ENCODE data around the gene TARS2.

The TARS2 gene

DNA sequence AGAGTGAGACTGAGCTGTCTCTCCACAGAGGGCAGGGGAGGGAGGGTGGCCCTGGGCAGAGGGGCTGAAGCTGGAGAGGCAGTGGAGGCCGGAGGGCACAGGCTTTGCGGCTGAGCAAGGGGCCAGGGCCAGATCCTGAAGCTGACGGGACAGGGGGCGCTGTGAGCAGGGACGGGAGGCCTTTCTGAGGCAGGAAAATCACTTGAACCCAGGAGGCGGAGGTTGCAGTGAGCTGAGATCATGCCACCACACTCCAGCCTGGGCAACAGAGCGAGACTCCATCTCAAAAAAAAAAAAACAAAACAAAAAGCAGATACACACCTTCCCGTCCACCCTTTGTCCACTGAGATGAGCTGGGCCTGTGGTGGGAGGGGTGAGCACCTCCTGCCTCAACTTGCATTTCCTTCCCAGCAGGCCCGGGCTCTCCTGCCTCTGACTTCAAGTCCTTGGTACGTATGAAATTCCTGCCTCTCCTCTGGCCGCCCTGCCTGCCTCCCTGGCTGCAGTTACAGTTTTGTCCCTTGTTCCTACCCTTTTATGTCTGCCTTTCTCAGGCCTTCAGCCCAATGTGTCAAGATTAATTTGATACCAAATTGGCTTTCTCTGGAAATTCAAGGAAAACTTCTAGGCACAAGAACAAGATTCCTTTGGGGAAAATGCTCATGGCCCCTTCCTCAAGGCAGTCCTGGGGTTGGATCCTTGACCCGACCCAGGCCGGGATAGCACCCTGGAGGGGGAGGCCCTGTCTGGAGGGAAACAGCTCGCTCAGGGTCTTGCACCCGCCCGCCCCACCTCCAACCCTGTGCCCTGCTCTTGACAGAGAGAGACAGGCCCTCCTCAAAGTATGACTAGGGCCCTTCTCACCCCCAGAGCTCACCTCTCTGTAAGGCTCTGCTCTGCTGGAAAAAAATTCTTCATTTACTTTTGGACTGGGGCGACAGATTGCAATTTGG, 50.8 kb downstream of the TARS2 start:
- DNase-seq (ENCODE audit: low read depth in 2 of 2) = no peak

DNA sequence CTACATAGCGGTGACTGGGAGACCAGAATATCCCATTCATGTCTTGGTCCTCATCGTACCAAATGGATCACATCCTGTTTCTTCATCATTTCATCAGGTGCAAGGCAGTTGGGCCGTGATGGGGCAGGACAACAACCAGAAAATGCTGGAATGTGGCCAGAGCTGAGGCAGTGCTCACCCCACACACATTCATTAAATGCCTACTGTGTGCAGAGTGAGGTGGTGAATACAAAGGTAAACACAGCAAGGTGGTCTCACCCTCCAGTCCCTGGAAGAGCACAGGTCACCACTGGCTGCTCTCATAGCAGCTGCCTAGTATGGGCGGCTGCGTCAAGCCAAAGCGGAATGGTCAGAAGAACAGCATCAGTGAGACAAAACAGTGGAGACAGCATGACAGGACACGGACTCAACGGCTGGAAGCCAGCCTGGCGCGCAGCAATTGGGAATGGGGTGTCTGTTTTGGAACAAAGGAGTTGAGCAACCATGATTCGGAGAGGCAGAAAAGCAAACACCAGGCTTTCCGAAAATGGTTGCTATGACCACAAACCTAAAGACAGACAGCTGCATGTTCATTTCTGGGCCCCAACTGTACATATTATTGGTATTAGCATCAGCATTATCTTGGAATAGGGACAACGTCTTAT, 56.4 kb downstream of the TARS2 start:
- no peak for DNase-seq (ENCODE audit: low read depth in 2 of 2)

DNA sequence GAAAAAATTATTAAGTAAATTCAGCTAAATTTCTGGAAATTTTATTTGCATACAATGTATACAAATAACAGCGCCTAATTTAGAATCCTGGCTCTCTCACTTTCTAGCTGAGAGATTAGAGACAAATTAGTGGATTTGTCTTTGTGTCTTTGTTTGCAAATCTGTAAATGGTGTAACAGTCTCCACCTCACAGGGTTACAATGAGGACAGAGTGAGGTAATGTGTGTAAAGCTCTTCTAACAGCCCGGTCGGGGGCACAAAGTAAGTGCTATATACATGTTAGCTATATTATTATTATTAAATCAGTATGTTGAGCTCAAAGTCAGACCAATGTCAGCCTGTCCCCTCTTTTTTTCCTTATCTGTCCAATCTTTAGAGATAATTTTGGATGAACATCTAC, 57.0 kb downstream of the TARS2 start:
- DNase-seq (ENCODE audit: low read depth in 2 of 2) = no peak

DNA sequence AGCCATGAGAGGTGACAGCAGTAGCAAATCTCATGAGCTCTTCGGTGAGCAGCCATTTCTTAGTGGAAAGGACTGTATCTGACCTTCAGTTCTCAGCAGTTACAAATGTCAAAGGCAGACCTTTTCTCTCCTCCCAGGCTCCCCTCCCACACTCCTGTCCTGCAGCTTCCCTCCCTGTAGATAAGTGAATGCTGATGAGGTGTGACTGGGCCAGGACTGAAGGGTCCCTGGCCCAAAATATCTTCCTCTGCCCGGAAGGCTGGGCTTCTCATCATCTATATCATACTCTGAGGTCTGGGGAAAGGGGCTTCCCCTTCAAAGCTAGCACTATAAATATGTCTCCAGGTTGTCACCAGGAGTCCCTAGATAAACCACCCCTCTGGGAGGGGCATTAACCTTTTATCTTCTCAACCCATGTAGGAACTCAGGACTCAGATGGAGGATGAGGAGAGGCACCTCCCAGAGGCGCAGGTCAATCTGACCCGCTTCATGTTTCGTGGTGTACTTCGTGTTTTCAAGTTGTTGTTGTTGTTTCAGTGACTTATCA, 58.3 kb downstream of the TARS2 start:
- DNase-seq (ENCODE audit: low read depth in 2 of 2) = no peak

DNA sequence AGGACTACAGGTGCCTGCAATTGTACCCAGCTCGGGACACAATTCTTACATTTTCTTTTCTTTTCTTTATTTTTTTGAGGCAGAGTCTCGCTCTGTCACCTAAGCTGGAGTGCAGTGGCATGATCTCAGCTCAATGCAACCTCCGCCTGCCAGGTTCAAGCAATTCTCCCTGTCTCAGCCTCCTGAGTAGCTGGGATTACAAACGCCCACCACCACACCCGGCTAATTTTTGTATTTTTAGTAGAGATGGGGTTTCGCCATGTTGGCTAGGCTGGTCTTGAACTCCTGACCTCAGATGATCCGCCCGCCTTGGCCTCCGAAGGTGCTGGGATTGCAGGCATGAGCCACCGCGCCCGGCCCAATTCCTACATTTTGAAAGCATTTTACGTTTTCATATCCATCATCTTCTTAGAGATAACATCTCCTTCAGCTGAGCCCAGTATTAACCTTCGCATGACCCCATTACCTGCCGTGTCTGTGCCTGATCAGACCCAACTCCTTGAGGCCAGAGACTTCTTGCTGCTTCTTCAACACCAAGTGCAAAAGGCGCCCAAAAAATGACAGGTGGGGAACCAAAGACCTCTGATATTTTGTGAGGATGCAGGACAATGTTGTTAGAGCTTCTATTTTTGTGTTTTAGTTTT, 59.2 kb downstream of the TARS2 start:
- no peak for DNase-seq (ENCODE audit: low read depth in 2 of 2)

DNA sequence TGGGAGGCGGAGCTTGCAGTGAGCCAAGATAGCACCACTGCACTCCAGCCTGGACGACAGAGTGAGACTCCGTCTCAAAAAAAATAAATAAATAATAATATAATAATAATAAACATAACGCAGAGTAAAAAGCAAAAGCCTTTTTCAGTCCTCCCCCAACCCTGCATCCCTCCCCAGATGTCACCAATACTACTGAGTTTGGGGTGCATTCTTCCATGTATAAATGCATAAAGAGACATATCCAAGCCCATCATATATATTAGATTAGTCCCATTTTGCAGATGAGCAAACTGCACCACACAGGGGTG, 61.1 kb downstream of the TARS2 start:
- DNase-seq (ENCODE audit: low read depth in 2 of 2) = no peak

DNA sequence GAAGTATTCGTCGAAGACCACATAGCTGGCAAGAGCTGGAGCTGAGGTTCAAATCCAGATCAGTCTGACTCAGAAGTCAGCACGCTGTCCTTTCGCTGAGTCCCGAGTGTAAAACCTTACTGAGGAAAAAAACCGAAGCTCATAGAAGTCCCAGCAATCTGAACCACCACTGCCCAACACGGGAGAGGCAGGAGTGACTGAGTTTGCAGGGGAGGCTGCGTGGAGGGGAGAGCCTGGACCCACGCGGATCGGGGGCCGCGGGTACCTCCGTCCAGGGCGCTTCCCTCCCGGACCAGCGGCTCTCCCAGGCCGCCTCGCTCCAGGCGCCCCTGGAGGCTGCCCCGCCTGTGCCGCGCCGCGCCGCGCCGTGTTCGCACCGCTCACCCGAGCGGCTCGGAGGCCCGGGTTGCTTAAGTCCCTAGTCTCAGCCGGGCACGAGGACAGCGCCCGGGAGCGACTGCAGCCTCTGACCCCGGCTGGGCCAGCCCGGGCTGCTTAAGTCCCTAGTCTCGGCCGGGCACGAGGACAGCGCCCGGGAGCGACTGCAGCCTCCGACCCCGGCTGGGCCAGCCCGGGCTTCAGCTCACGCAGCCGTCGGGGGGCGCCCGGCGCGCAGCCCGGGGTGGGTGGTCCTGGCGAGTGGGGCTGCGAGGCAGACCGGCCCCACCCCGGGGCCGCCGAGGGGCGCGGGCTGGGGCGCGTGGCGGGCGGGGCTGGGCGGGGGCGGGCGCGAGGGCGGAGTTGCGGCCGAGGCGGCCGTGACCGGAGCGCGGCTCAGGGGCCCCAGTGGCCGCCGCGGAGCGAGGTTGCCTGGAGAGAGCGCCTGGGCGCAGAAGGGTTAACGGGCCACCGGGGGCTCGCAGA, 61.6 kb downstream of the TARS2 start, which contains the start of gene ADAMTSL4:
TSS of gene ADAMTSL4 (plus strand) at position 777 of the 864 bp plus-strand sequence. CDS start 2,881 bp downstream, outside the sequence.
- DNase-seq (ENCODE audit: low read depth in 2 of 2) = no peak

DNA sequence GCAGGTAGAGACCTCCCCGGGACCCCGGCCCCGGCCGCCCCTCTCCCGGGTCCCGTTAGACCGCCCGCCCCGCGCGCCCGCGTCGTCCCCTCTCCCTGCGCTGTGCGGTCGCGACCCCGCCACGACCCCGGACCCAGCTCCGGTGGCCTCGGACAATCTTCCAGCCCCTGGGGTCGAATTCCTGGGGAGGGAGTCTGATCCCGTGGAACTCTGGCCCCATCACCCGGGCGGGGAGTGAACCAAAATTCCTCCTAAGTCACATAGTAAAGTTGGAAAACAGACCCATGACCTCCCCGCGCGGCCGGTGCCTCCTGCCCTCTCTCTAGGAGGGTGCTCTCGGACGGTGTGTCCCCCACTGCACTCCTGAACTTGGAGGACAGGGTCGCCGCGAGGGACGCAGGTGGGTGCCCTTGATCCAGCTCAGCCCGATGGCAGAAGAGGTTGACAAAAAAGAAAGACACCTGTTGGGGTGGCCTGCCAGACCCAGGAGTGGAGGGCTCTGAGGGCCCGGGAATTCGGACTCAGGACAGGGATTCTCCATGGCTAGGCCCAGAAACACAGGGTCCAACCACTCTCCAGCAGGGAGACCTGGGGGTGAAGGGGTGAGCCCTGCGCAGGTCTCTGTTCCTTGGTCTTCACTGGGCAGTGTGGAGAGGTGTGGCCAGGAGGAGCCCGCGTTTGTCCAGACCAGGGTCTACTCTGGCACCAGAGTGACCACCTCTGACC, 62.4 kb downstream of the TARS2 start:
- DNase-seq (ENCODE audit: low read depth in 2 of 2) = no peak

DNA sequence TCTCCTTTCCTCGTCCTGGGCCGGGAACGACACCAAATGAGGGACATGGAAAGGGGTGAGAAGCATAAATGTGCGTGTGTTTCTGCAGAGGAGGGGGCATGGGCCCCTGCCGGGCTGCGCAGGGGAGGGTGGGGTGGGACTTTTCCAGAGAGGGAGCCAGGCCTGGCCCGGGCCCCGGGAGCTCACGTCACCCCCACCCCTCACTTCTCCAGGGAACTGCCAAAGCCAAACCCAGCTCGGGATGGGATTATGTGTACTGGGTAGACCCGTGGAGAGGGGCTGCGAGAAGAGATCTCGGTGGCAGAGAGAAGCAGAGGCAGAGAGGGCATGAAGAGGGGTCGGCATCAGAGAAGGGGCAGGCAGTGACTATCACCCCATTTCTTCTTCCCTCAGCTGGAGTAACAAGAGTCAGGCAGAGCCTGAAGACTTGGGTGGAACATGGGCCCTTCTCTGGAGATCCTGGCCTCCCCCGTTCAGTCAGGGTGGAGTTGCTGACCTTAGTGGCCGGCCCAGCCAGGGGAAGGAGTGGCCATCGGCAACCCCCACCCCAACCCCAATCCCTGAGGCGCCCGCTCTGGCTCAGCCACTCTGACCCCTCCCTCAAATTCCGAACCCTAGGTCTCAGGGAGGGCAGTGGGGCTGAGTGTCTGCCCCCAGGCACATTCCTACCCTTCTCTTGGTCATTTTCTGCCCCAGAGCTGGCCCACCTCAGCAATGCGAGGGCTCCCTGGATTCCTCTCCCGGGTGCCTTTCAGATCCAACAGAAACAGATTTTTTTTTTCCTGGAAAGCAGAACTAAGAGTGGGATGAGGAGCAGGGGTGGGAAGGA, 63.2 kb downstream of the TARS2 start:
- DNase-seq (ENCODE audit: low read depth in 2 of 2) = no peak

DNA sequence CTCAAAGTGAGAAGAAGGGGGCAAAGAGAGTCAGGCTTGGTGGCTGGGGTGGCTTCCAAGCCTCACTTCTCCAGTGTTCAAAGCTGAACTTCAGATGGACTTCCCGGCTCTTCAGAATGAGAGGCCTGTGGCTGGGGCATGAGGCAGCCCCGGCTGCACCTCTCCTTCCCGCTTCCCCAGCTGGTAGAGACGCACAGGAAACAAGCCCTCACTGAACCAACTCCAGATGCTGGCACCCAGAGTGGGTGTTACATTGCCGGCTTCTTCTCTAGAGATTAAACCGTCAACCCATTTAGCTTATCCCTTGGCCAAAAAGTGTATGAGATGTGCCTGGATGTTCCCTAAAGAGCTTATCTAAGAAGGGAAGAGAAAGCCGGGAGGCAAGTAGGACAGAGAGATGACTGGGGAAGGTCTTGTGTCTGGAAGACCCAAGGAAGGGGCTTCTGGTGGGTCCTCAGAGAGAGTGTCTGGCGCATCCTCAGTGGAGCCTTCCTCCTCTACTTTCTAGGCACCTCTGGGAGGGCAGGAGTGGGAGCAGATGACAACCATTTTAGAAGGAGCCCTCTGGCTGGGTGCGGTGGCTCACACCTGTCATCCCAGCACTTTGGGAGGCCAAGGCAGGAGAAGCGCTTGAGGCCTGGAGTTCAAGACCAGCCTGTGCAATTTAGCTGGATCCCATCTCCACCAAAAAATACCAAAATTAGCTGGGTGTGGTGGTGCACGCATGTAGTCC, 64.0 kb downstream of the TARS2 start:
- DNase-seq (ENCODE audit: low read depth in 2 of 2) = no peak

DNA sequence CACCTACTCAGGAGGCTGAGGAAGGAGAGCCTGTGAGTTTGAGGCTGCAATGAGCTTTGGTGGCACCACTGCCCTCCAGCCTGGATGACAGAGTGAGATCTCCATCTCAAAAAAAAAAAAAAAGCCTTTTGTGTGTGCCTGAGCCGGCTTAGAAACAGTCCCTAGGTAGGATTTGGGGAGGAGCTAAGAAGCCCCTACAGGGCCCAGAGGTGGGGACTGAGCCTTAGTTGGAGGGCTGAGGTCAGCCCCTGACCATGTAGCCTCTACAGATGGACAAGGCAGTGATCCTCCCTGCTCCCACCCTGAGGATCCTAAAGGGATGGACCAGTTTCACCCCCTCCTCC, 64.5 kb downstream of the TARS2 start:
- DNase-seq (ENCODE audit: low read depth in 2 of 2) = no peak

DNA sequence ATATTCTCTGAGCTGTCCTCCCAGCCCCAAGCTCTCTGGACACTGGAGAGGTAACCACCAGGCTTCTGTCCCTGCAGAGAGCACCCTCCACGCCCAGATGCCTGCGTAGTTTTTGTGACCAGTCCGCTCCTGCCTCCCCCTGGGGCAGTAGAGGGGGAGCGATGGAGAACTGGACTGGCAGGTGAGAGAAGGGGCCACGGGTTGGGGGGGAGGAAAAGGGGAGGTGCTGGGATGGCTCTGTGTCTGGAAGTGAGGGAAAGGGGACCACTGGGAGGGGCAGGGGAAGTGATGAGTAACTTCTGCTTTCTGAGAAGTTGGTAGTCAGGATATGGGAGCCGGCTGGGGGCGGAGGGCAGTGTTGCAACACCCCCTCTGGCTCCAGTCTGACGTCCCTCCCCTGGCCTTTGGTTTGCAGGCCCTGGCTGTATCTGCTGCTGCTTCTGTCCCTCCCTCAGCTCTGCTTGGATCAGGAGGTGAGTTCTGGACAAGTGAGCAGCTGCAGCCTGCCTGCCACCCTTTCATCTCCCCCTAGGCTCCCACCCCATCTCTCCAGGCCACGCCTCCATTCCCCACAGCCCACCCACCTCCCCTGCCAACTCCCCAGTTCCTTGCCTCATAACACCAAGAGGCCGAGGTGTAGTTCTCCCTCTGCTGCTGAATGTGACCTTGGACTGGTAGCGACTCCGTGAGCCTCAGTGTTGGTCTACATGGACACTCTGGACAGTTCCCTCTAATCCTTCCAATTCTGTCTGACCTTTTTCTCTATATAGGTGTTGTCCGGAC, 65.1 kb downstream of the TARS2 start:
- DNase-seq (ENCODE audit: low read depth in 2 of 2) = no peak

DNA sequence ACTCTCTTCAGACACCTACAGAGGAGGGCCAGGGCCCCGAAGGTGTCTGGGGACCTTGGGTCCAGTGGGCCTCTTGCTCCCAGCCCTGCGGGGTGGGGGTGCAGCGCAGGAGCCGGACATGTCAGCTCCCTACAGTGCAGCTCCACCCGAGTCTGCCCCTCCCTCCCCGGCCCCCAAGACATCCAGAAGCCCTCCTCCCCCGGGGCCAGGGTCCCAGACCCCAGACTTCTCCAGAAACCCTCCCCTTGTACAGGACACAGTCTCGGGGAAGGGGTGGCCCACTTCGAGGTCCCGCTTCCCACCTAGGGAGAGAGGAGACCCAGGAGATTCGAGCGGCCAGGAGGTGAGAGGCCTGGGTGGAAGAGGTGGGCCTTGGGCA, 65.7 kb downstream of the TARS2 start:
- DNase-seq (ENCODE audit: low read depth in 2 of 2) = no peak

DNA sequence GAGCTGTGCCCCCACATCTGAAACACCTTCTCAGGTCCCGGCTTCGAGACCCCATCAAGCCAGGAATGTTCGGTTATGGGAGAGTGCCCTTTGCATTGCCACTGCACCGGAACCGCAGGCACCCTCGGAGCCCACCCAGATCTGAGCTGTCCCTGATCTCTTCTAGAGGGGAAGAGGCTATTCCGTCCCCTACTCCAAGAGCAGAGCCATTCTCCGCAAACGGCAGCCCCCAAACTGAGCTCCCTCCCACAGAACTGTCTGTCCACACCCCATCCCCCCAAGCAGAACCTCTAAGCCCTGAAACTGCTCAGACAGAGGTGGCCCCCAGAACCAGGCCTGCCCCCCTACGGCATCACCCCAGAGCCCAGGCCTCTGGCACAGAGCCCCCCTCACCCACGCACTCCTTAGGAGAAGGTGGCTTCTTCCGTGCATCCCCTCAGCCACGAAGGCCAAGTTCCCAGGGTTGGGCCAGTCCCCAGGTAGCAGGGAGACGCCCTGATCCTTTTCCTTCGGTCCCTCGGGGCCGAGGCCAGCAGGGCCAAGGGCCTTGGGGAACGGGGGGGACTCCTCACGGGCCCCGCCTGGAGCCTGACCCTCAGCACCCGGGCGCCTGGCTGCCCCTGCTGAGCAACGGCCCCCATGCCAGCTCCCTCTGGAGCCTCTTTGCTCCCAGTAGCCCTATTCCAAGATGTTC, 66.3 kb downstream of the TARS2 start:
- no peak for DNase-seq (ENCODE audit: low read depth in 2 of 2)

DNA sequence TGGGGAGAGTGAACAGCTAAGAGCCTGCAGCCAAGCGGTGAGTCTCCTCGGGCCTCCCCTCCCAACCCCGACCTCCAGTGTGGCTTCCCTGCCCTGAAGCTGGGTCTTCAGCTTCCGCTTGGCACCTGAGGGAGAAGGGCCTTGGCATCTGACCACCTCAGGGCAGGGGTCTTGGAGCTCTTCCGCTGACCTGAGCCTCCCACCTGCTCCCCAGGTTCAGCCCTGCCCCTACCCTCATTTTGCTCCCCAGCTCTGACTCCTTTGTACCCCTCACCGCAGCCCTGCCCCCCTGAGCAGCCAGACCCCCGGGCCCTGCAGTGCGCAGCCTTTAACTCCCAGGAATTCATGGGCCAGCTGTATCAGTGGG, 66.8 kb downstream of the TARS2 start:
- no peak for DNase-seq (ENCODE audit: low read depth in 2 of 2)

DNA sequence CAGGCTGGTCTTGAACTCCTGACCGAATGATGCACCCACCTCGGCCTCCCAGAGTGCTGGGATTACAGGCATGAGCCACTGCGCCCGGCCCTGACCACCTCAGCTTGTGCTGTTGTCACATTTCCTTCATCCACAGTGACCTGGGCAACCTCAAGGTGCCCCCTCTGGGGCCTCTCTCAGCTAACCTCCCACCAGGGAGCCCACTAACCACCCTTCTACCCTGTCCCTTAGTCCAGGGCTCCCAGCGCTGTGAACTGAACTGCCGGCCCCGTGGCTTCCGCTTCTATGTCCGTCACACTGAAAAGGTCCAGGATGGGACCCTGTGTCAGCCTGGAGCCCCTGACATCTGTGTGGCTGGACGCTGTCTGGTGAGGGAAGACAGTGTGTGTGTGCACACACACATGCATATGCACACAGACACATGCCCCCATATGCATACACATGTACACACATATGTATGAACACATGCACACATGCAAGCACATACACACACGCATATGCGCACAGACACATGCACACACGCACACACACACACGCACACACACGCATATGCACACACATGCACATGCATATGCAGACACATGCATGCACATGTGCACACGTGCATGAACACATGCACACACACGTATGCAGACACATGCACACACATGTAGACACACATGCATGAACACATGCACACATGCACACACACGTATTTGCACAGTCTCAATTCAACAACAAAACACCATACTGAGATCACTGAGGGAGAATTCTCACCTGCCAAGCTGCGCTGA, 68.2 kb downstream of the TARS2 start:
- no peak for DNase-seq (ENCODE audit: low read depth in 2 of 2)

All from stimulated activated CD4-positive, alpha-beta T cell treated with anti-CD3 and anti-CD28 coated beads, Interleukin-12 subunit alpha, Interleukin-12 subunit beta, amount 100 ng/mL, for 24 hours (primary cell).